CD14-positive monocyte (primary cell): Measurements from ENCODE around the gene ZPLD1. TPM values are rescaled to one million over a fixed set of nuclear protein-coding genes. Genes with fewer than 3 reads are reported as not detected.

Experiments used
- DNase-seq, 3 donors: peaks; one replicate each; pipeline ENCODE4 v3.0.0-alpha.2; 2011 to 2022
- H2AFZ ChIP-seq: 2 replicates; pipeline ENCODE4 v1.6.0; 2012; ENCODE audit warnings: mild to moderate bottlenecking, low read depth, low read length, inconsistent platforms; ENCODE audit not compliant: insufficient read depth, poor library complexity, severe bottlenecking
- H3K27ac ChIP-seq, 2 donors: 1 replicate in 1 of 2; 2 replicates in 1 of 2; pipeline ENCODE4 v1.5.1; 2012 to 2013; ENCODE audit warnings: low read length in 2 of 2, control low read depth in 1 of 2, inconsistent platforms in 1 of 2, low read depth in 1 of 2, mild to moderate bottlenecking in 1 of 2
- H3K27me3 ChIP-seq, 2 donors: one replicate each; pipeline versions ENCODE4 v1.6.0 to v1.6.1; 2011 to 2013; ENCODE audit warnings: low read length in 2 of 2; ENCODE audit not compliant: control insufficient read depth in 2 of 2, insufficient read depth in 2 of 2
- H3K36me3 ChIP-seq, 2 donors: replicated peaks in 1 of 2; 1 replicate in 1 of 2; 2 replicates in 1 of 2; pipeline versions ENCODE4 v1.5.1 to v1.6.1; 2012 to 2013; ENCODE audit warnings: low read length in 2 of 2, control low read depth in 1 of 2, inconsistent platforms in 1 of 2, mild to moderate bottlenecking in 1 of 2; ENCODE audit not compliant: insufficient read depth in 2 of 2, control insufficient read depth in 1 of 2
- H3K4me1 ChIP-seq, 2 donors: 1 replicate in 1 of 2; 2 replicates in 1 of 2; pipeline versions ENCODE4 v1.5.1 to v1.6.1; 2012 to 2013; ENCODE audit warnings: low read length in 2 of 2, control low read depth in 1 of 2, inconsistent platforms in 1 of 2, mild to moderate bottlenecking in 1 of 2, moderate library complexity in 1 of 2; ENCODE audit not compliant: insufficient read depth in 2 of 2, control insufficient read depth in 1 of 2
- H3K4me2 ChIP-seq: replicated peaks from 2 replicates; pipeline ENCODE3; 2012; ENCODE audit warnings: low read length, moderate library complexity, mild to moderate bottlenecking; ENCODE audit not compliant: poor library complexity, severe bottlenecking; ENCODE audit errors: extremely low read depth
- H3K4me3 ChIP-seq, 3 experiments: fragments of 200-600 bp in 1 of 3; sonication (generic) in 1 of 3; replicated peaks in 1 of 3; 1 replicate in 2 of 3; 2 replicates in 1 of 3; pipeline ENCODE4 v1.5.1; 2011 to 2013; ENCODE audit warnings: low read length in 3 of 3, mild to moderate bottlenecking in 3 of 3, control low read depth in 2 of 3, low read depth in 2 of 3, inconsistent platforms in 1 of 3, moderate library complexity in 1 of 3
- H3K79me2 ChIP-seq: 2 replicates; pipeline ENCODE4 v1.6.0; 2012; ENCODE audit warnings: mild to moderate bottlenecking, control low read depth, inconsistent platforms, low read length, moderate library complexity; ENCODE audit not compliant: insufficient read depth
- H3K9ac ChIP-seq: 2 replicates; pipeline ENCODE4 v1.6.0; 2017; ENCODE audit warnings: low read length, mild to moderate bottlenecking; ENCODE audit not compliant: insufficient read depth, poor library complexity, severe bottlenecking
- H3K9me3 ChIP-seq, 2 donors: replicated peaks in 1 of 2; 1 replicate in 1 of 2; 2 replicates in 1 of 2; pipeline versions ENCODE4 v1.5.1 to v1.6.1; 2012 to 2013; ENCODE audit warnings: low read length in 2 of 2, control low read depth in 1 of 2; ENCODE audit not compliant: control insufficient read depth in 1 of 2, insufficient read depth in 1 of 2
- H4K20me1 ChIP-seq: 2 replicates; pipeline ENCODE4 v1.6.0; 2012; ENCODE audit warnings: mild to moderate bottlenecking, low read length, control low read depth, moderate library complexity; ENCODE audit not compliant: insufficient read depth
- H3K27ac Mint-ChIP-seq, 7 donors: one replicate each; pipeline ENCODE4 v1.8.0; 2020; ENCODE audit warnings: mild to moderate bottlenecking in 7 of 7, mixed read lengths in 7 of 7, moderate library complexity in 6 of 7, inconsistent platforms in 2 of 7
- H3K27me3 Mint-ChIP-seq, 3 donors: one replicate each; pipeline ENCODE4 v1.8.0; 2021 to 2022; ENCODE audit warnings: low read depth in 3 of 3, mild to moderate bottlenecking in 3 of 3, mixed read lengths in 3 of 3, moderate library complexity in 3 of 3, inconsistent platforms in 1 of 3
- H3K36me3 Mint-ChIP-seq, 2 donors: one replicate each; pipeline ENCODE4 v1.8.0; 2020; ENCODE audit warnings: mixed read lengths in 2 of 2, inconsistent platforms in 1 of 2, mild to moderate bottlenecking in 1 of 2
- H3K4me1 Mint-ChIP-seq: one replicate; pipeline ENCODE4 v1.8.0; 2020; ENCODE audit warnings: mild to moderate bottlenecking, mixed read lengths
- H3K4me3 Mint-ChIP-seq, 2 donors: one replicate each; pipeline ENCODE4 v1.8.0; 2020; ENCODE audit warnings: mild to moderate bottlenecking in 2 of 2, mixed read lengths in 2 of 2, moderate library complexity in 1 of 2
- H3K9me3 Mint-ChIP-seq, 7 donors: one replicate each; pipeline ENCODE4 v1.8.0; 2020 to 2022; ENCODE audit warnings: mixed read lengths in 7 of 7, mild to moderate bottlenecking in 6 of 7, moderate library complexity in 6 of 7, inconsistent platforms in 2 of 7
- CTCF ChIP-seq: fragments of 200-600 bp; IDR thresholded peaks from one replicate; pipeline ENCODE4 v1.8.0; 2022; ENCODE audit warnings: antibody characterized with exemption, mild to moderate bottlenecking
- WGBS: methylation state at CpG from one replicate; pipeline ENCODE4 v1.1.5; 2013; ENCODE audit warnings: missing lambda C conversion rate; ENCODE audit not compliant: insufficient coverage; 5-methylcytosine and 5-hydroxymethylcytosine counted together
- intact Hi-C, 2 donors: fragments of 100-400 bp; cut with micrococcal nuclease; formaldehyde crosslinking; loops; one replicate each; pipeline versions ENCODE4 v1.15.0 to v1.15.1; 2023
- polyA plus RNA-seq, 3 donors: library from polyadenylated mRNA; depleted of rRNA in 1 of 3; unstranded in 2 of 3; stranded (reverse) in 1 of 3; fragments of 300-500 nt in 2 of 3; fragments of >200 nt in 1 of 3; fragmentation: Illumina TruSeq in 2 of 3; gene quantifications; 1 replicate in 2 of 3; 2 replicates in 1 of 3; pipeline ENCODE4 v1.2.3, GENCODE V29; 2012 to 2021

The ZPLD1 gene
- polyA plus RNA-seq, 3 donors = not detected

DNA sequence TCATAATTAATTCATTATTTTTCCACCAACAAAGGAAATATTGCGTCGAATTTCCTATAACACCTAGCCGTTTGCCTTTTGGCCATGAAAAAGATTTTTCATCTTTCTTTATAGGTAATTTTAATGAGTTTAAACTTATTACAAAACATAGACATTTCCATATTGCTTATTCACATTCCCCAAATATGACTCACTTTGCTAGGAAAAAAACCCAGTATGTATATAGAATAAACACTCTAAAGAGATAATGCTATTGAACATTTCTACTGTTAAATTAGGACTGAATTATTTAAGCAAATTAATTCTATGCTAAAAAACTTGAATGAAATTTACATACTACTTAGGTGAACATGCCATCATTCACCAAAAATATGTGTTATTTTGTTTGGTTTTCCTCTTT lies 16.2 kb downstream of the ZPLD1 start:
- no peak overlapping the region for H3K27ac ChIP-seq
- no peak for TF ChIP-seq CTCF
- Mint-ChIP-seq H3K27me3 (peaks cover 0 to 5% (median 1%) of the 10 kb centered on the region in 3 donors), H3K9me3 (peaks cover 0 to 3% (median 0%) of the 10 kb centered on the region in 7 donors), H3K27ac (no peak overlapping the region), H3K4me3 (no peak overlapping the region), H3K4me1 (no peaks in the 10 kb centered on the region), H3K36me3 (no peaks in the 10 kb centered on the region)
- H2AFZ ChIP-seq = no peak overlapping the region
- no peaks in the 10 kb centered on the region for H4K20me1 ChIP-seq
- no peak overlapping the region for H3K9ac ChIP-seq
- no peak overlapping the region for H3K4me2 ChIP-seq
- H3K36me3 ChIP-seq = no peaks in the 10 kb centered on the region
- no peak for DNase-seq
- no peaks in the 10 kb centered on the region for H3K4me1 ChIP-seq
- WGBS = no CpG with 5 or more reads among the region's 3 CpGs
- no peak overlapping the region for H3K4me3 ChIP-seq
- H3K79me2 ChIP-seq = no peaks in the 10 kb centered on the region
- intact Hi-C loops = no loop called here
- H3K27me3 ChIP-seq = no peaks in the 10 kb centered on the region
- no peaks in the 10 kb centered on the region for H3K9me3 ChIP-seq

DNA sequence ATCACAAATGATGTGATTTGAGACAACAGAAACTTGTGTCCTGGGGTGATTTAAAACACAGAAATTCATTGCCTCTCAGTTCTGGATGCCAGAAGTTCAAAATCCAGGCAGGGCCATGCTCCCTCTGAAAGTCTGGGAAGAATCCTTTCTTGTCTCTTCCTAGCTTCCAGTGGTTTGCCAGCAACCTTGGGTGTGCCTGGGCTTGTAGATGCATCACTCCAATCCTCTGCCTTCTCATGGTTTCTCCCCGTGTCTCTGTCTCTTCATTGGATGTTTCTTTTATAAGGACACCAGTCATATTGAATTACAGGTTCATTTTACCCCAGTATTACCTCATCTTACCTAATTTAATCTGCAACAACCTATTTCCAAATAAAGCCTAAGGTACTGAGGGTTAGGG lies 16.7 kb downstream of the ZPLD1 start:
- intact Hi-C loops = no loop called here

More for the DNA sequence above, 16.7 kb downstream of the ZPLD1 start:
- H3K27ac ChIP-seq = no peak overlapping the region
- no peak overlapping the region for H2AFZ ChIP-seq
- Mint-ChIP-seq H3K27ac (no peak overlapping the region), H3K4me3 (no peak overlapping the region), H3K36me3 (no peaks in the 10 kb centered on the region), H3K4me1 (no peaks in the 10 kb centered on the region), H3K9me3 (peaks cover 0 to 3% (median 0%) of the 10 kb centered on the region in 7 donors), H3K27me3 (peaks cover 0 to 5% (median 1%) of the 10 kb centered on the region in 3 donors)
- H3K4me2 ChIP-seq = no peak overlapping the region
- no peaks in the 10 kb centered on the region for H4K20me1 ChIP-seq
- no peak overlapping the region for H3K9ac ChIP-seq
- no peaks in the 10 kb centered on the region for H3K4me1 ChIP-seq
- H3K27me3 ChIP-seq = no peaks in the 10 kb centered on the region
- no peaks in the 10 kb centered on the region for H3K9me3 ChIP-seq
- H3K36me3 ChIP-seq = no peaks in the 10 kb centered on the region
- TF ChIP-seq CTCF = no peak
- WGBS = no CpG with 5 or more reads among the region's 1 CpG
- no peak overlapping the region for H3K4me3 ChIP-seq
- no peak for DNase-seq
- no peaks in the 10 kb centered on the region for H3K79me2 ChIP-seq
